Measurements from ENCODE around the gene PHF12. TPM values are rescaled to one million over a fixed set of nuclear protein-coding genes. Genes with fewer than 3 reads are reported as not detected.

The PHF12 gene
- total and polyA plus RNA-seq, 2 of the 13 experiments (the other 11 are each of a cell fraction or from before 2014, with no cell fraction given) = 9.8 to 17.1 TPM

GRCh38 chr17:28901866-28902818, 49.2 kb downstream of the PHF12 start (continued):
- no peak for TF ChIP-seq SNAPC4 (CRISPR knock-in tag; IDR thresholded peaks at IDR 0.05)
- 0 out of 2 replicates have a peak, but pooled peaks have one; percentile 3 for TF ChIP-seq ERF (CRISPR knock-in tag; IDR thresholded peaks at IDR 0.05)
- TF ChIP-seq HDAC6 (IDR thresholded peaks at IDR 0.05; ENCODE audit: low read depth, low read length) = no peak
- peak; percentile 61; the same call in 1 of the 2 replicates for TF ChIP-seq DZIP1 (CRISPR knock-in tag; IDR thresholded peaks at IDR 0.05)
- no peak for TF ChIP-seq GLMP (CRISPR knock-in tag; IDR thresholded peaks at IDR 0.05; ENCODE audit: borderline replicate concordance)
- TF ChIP-seq ZBTB1 (CRISPR knock-in tag; IDR thresholded peaks at IDR 0.05; ENCODE audit: borderline replicate concordance) = no peak
- no peak for TF ChIP-seq ZNF431 (CRISPR knock-in tag; IDR thresholded peaks at IDR 0.05; ENCODE audit: borderline replicate concordance, low read depth)
- TF ChIP-seq KDM3A (CRISPR knock-in tag; IDR thresholded peaks at IDR 0.05; ENCODE audit: low read depth) = 0 out of 2 replicates have a peak, but pooled peaks have one; percentile 22
- no peak for TF ChIP-seq SIX1 (CRISPR knock-in tag; IDR thresholded peaks at IDR 0.05; ENCODE audit: borderline replicate concordance)
- peak; percentile 29; the same call in 1 of the 2 replicates for TF ChIP-seq HNF1B (CRISPR knock-in tag; IDR thresholded peaks at IDR 0.05)
- no peak for TF ChIP-seq KDM6A (CRISPR knock-in tag; IDR thresholded peaks at IDR 0.05; ENCODE audit: low read depth)
- TF ChIP-seq MEF2D (CRISPR knock-in tag; IDR thresholded peaks at IDR 0.05) = peak; percentile 28; the same call in 1 of the 2 replicates
- TF ChIP-seq ZNF496 (CRISPR knock-in tag; IDR thresholded peaks at IDR 0.05; ENCODE audit: insufficient replicate concordance) = no peak
- TF ChIP-seq ZNF264 (CRISPR knock-in tag; IDR thresholded peaks at IDR 0.05) = no peak
- TF ChIP-seq SATB2 (CRISPR knock-in tag; IDR thresholded peaks at IDR 0.05) = no peak
- no peak for TF ChIP-seq MTERF4 (CRISPR knock-in tag; IDR thresholded peaks at IDR 0.05)
